ENCODE results near the gene OR2G6.
"Not testable (repeated sequence)": the region's sequence is repeated elsewhere in the genome, so short reads cannot be mapped to it uniquely, and the experiment has no call there.

Gene OR2G6

DNA sequence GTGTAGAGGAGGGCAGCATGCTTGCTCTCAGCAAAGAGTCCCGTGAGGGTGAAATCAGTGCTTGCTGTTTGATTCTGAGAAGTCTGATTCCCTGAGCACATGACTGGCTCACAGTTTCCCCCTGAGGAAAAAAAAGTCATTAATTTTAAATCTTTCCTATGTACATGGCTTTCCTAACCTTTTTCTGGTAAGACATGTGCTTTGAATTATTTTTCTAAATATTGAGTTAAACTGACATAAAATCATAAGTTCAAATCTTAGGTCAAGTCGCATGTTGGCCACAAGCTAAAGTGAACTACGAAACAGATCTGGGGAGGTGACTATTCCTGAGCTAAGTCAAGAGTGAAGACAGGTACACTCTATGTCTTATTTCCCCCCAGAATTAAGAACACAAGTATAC, 66.8 kb downstream of the OR2G6 start, which contains the start of gene OR2T34:
TSS of gene OR2T34 (minus strand) at position 101 of the 400 bp plus-strand sequence. CDS start at position 101, 0 bp downstream.
- not testable (repeated sequence) for DNase-seq (ENCODE audit: low read depth)

- no peak for DNase-seq (ENCODE audit: low read depth)
Observed at GRCh38 chr1:248576260-248576980, 68.5 kb downstream of the OR2G6 start.

Measured in fibroblast of the conjunctiva (primary cell).